WI38 (cell line): ENCODE results near the gene TXLNA.
"Not testable (repeated sequence)": the region's sequence is repeated elsewhere in the genome, so short reads cannot be mapped to it uniquely, and the experiment has no call there.

Source experiments
- H3K4me3 ChIP-seq: 2 replicates; pipeline ENCODE4 v1.5.1; 2011; ENCODE audit warnings: low read depth, mild to moderate bottlenecking, control low read depth, low read length
- CTCF ChIP-seq: IDR thresholded peaks from 2 replicates; pipeline ENCODE4 v1.5.1; 2012; ENCODE audit warnings: low read depth, mild to moderate bottlenecking, control low read depth, low read length

The TXLNA gene

GRCh38 chr1:32179443-32180185, at the start of gene TXLNA:
TSS of gene TXLNA (plus strand) at chr1:32179675. CDS start at chr1:32180346, 671 bp downstream.
- H3K4me3 ChIP-seq: peak within 1 kb of the TSS; percentile 77
- TF ChIP-seq CTCF: no peak

- not testable (repeated sequence) for H3K4me3 ChIP-seq
Measured at GRCh38 chr1:32133950-32134280, 45.6 kb upstream of the TXLNA start.

GRCh38 chr1:32137111-32137510, 42.4 kb upstream of the TXLNA start:
- H3K4me3 ChIP-seq: no peak overlapping the region
- no peak for TF ChIP-seq CTCF

- no peak for TF ChIP-seq CTCF
- no peak overlapping the region for H3K4me3 ChIP-seq
Measured at GRCh38 chr1:32138965-32139364, 40.5 kb upstream of the TXLNA start.

GRCh38 chr1:32142446-32143301, 36.8 kb upstream of the TXLNA start:
- H3K4me3 ChIP-seq: no peak overlapping the region

GRCh38 chr1:32143302-32143695, 36.2 kb upstream of the TXLNA start:
- H3K4me3 ChIP-seq: not testable (repeated sequence)

More at GRCh38 chr1:32142446-32143301, 36.8 kb upstream of the TXLNA start:
- no peak for TF ChIP-seq CTCF

- H3K4me3 ChIP-seq: no peak overlapping the region
- TF ChIP-seq CTCF: no peak
Measured at GRCh38 chr1:32144033-32144432, 35.4 kb upstream of the TXLNA start.

GRCh38 chr1:32147799-32148198, 31.7 kb upstream of the TXLNA start:
- H3K4me3 ChIP-seq: not testable (repeated sequence)

GRCh38 chr1:32150847-32151246, 28.6 kb upstream of the TXLNA start:
- no peak overlapping the region for H3K4me3 ChIP-seq
- no peak for TF ChIP-seq CTCF
